ENCODE measurements around the gene TWNK. TPM values are rescaled to one million over a fixed set of nuclear protein-coding genes. Genes with fewer than 3 reads are reported as not detected.
A peak's percentile ranks its signal among the peaks of the same experiment; 100 is the strongest.

Gene TWNK
- total RNA-seq, 1 experiment from 2014 or later: 38.7 TPM

DNA sequence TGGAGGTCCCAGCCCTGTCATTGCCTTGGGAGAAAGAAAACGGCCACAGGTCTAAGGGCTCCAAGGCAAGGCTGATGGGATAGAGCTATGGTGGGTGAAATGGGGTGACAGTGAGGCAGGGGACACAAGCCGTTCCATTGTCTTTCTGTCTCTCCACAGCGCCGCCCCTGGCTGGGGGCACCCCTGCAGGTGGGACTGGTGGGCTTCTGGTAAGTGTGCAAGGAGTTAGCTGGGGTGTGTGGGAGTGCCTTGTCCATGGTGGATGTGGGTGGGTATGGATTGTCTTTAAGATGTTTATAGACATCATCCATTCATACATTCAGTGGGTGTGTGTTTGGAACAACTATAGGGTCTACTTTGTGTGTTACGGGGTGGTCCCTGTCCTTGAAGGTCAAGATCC lies 51.1 kb downstream of the TWNK start:
- Histone ChIP-seq H3K14ac (ENCODE audit: insufficient read depth, low read length) (no peak overlapping the region), H3K79me2 (ENCODE audit: insufficient read depth, low read length) (no peaks in the 10 kb centered on the region), H2AK5ac (ENCODE audit: insufficient read length, low read length) (no peak overlapping the region), H3K9ac (ENCODE audit: extremely low read depth, insufficient read length, low read length) (no peak overlapping the region), H3K56ac (ENCODE audit: insufficient read length, low read depth, low read length) (no peak overlapping the region), H2AFZ (ENCODE audit: low read length) (no peak overlapping the region), H3K4me1 (ENCODE audit: insufficient read depth, low read length) (peaks cover 1% of the 10 kb centered on the region; the same call in 1 of the 2 replicates), H2BK5ac (ENCODE audit: insufficient read length, low read length) (no peak overlapping the region), H3K27ac (ENCODE audit: insufficient read length, low read depth, low read length) (no peak overlapping the region), H3K23me2 (ENCODE audit: insufficient read length, low read depth, low read length, poor library complexity, severe bottlenecking) (peaks cover 7% of the 10 kb centered on the region), H3T11ph (ENCODE audit: low read length) (no peak overlapping the region), H4K91ac (ENCODE audit: insufficient read length, low read depth, low read length) (no peak overlapping the region), H2BK15ac (ENCODE audit: low read depth, low read length) (no peak overlapping the region), H2BK120ac (ENCODE audit: low read depth, low read length, poor library complexity, severe bottlenecking) (no peak overlapping the region), H4K8ac (replicated peaks; ENCODE audit: insufficient read length, low read depth, low read length) (no peak overlapping the region), H2BK20ac (ENCODE audit: low read depth, low read length, poor library complexity, severe bottlenecking) (no peak overlapping the region), H3K4ac (ENCODE audit: low read depth, low read length) (no peak overlapping the region), H3K23ac (ENCODE audit: insufficient read length, low read depth, low read length) (no peak overlapping the region), H3K9me3 (ENCODE audit: control insufficient read depth, low read depth, low read length) (no peaks in the 10 kb centered on the region), H3K79me1 (ENCODE audit: insufficient read depth, low read depth, low read length, poor library complexity, severe bottlenecking) (no peaks in the 10 kb centered on the region), H3K27me3 (ENCODE audit: insufficient read depth, low read length) (no peaks in the 10 kb centered on the region; the same call in 1 of the 2 replicates), H3K18ac (ENCODE audit: insufficient read length, low read depth, low read length) (no peak overlapping the region), H2BK12ac (ENCODE audit: insufficient read length, low read depth, low read length) (no peak overlapping the region), H4K20me1 (ENCODE audit: control insufficient read depth, insufficient read depth, insufficient read length) (no peaks in the 10 kb centered on the region), H4K5ac (ENCODE audit: insufficient read length, low read depth, low read length) (no peak overlapping the region), H3K4me2 (ENCODE audit: insufficient read depth, insufficient read length, low read length) (no peak overlapping the region)
- H3K4me1 Mint-ChIP-seq: peaks cover 11 to 23% of the 10 kb centered on the region in 2 experiments
- H3K27me3 Mint-ChIP-seq (ENCODE audit: low read depth): peaks cover 65% of the 10 kb centered on the region
- H3K9me3 Mint-ChIP-seq: no peaks in the 10 kb centered on the region
- H3K27ac Mint-ChIP-seq: no peak overlapping the region
- TF ChIP-seq, protein P1, sequence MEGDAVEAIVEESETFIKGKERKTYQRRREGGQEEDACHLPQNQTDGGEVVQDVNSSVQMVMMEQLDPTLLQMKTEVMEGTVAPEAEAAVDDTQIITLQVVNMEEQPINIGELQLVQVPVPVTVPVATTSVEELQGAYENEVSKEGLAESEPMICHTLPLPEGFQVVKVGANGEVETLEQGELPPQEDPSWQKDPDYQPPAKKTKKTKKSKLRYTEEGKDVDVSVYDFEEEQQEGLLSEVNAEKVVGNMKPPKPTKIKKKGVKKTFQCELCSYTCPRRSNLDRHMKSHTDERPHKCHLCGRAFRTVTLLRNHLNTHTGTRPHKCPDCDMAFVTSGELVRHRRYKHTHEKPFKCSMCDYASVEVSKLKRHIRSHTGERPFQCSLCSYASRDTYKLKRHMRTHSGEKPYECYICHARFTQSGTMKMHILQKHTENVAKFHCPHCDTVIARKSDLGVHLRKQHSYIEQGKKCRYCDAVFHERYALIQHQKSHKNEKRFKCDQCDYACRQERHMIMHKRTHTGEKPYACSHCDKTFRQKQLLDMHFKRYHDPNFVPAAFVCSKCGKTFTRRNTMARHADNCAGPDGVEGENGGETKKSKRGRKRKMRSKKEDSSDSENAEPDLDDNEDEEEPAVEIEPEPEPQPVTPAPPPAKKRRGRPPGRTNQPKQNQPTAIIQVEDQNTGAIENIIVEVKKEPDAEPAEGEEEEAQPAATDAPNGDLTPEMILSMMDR (conservative IDR thresholded peaks at IDR 0.05): peak; percentile 53
- WGBS (ENCODE audit: extremely low coverage, insufficient read length, low lambda C conversion rate): no CpG with 5 or more reads among the region's 5 CpGs
- DNase-seq: peak; percentile 52
- H3K4me3 Mint-ChIP-seq: no peak overlapping the region; a peak in 1 of 5 replicates
- no peaks in the 10 kb centered on the region for H3K36me3 Mint-ChIP-seq (ENCODE audit: insufficient read depth in 1 of 3, low read depth in 3 of 3)
